A673 (cell line): ENCODE results near the gene SEC23A.

Source experiments
- CTCF ChIP-seq: fragments of 300-800, 200-600 bp; sonication (generic); conservative IDR thresholded peaks from 2 replicates; pipeline ENCODE4 v1.5.1; 2017; ENCODE audit warnings: low read depth, mild to moderate bottlenecking, antibody characterized with exemption, low read length, moderate library complexity, mixed read lengths
- EZH2 ChIP-seq: fragments of 200-600 bp; sonication (generic); IDR thresholded peaks from 2 replicates; pipeline ENCODE4 v1.6.1; 2017; ENCODE audit warnings: borderline replicate concordance, low read depth, mild to moderate bottlenecking, mixed read lengths, antibody characterized with exemption, low read length; ENCODE audit not compliant: poor library complexity, severe bottlenecking

DNA sequence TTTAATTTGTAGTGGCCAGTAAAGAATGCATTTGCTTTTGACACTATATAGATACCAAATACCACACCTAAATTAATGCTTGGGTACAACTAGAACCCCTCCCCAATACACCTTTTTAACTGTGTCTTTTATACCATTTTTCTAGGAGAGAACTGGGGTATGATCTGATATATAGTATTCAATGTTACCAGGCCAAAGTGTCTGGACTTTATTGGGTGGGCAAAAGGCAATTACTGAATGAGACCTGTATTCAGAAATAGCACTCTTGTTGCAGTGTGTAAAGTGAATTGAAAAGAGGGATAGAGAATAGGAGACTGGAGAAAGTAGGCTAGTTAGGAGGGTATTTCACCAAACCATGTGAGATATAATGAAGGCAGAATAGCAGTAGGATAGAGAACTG is 74.4 kb downstream of the SEC23A start:
- TF ChIP-seq CTCF = no peak
- TF ChIP-seq EZH2 = no peak
